GM19193 (cell line): ENCODE data around the gene RALA.

Experiments
- POLR2A ChIP-seq: IDR thresholded peaks from 4 replicates; pipeline ENCODE4 v1.6.1; 2011; ENCODE audit not compliant: insufficient read depth, insufficient read length; ENCODE audit errors: extremely low read depth

The RALA gene

DNA sequence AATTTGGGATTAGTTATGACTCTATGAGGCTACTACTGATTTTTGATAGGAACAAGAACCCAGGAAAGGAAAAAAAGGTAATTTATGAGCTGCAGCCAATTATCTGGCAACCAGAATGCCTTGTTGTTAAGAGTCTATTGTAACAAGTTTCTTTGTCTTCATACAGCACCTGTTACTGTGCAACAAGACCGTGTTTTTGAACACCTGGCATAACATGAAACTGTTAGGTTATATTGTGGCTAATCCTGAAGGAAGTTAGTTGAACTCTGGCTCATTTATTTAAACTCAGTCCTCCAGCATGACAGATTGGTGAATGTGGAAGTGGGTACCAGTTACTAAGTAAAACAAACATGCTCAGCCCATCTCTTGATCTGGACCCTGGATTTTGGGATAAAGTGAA, 33.0 kb downstream of the RALA start:
- no peak for TF ChIP-seq POLR2A

DNA sequence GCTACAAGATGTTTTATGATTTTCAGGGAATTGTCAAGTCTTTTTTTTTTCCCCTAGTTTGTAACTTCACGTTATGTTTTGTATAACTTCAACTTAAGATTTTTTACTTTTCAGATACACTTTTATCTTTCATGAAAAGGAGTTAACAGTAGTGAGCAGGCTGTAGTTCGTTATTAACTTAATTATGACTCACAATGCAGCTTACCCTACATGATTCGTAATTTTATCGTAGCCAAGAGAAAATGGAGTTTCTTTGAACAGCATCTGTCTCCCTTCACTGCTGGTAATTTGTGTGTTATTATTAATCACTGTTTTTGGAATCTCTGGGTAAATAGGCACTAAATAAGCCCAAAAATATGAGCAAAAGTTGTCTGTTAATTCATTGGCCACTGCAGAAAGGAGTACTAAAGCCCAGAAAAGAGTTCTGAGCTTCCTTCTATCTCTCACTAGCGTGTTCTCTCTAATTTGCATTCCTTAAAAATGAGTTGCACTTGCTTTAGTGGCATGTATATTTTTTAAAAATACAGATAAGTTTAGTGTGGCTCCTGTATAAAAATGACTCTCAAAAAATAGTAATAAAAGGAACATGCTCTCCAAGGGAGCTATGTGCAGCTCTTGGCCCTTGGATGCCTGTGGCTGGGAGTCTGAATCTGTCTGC, 36.1 kb downstream of the RALA start:
- TF ChIP-seq POLR2A, result no peak

DNA sequence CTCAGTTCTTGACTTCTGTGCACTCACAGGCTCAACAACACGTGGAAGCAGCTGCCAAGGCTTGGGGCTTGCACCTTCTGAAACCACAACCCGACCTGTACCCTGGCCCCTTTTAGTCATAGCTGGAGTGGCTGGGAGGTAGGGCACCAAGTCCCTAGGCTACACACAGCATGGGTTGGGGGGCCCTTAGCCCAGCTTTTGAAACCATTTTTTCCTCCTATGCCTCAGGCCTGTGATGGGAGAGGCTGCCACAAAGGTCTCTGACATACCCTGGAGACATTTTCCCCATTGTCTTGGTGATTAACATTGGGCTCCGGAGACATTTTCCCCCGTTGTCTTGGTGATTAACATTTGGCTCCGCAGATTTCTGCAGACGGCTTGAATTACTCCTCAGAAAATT, 38.6 kb downstream of the RALA start:
- TF ChIP-seq POLR2A, result no peak

DNA sequence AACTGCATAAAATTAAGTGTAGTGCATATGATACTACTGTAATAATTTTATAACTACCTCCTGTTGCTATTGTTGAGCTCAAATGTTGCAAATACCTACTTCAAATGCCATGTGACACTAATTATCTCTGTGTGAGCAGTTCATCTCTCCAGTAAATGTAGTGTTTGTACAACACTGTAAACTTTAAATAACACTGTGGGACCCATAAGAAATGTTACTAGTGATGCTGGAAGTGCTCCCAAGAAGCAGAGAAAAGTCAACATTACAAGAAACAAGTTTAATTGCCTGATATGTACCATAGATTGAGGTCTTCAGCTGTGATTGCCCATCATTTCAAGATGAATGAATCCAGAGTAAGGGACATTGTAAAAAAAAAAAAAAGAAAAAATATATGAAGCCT, 39.9 kb downstream of the RALA start:
- no peak for TF ChIP-seq POLR2A

DNA sequence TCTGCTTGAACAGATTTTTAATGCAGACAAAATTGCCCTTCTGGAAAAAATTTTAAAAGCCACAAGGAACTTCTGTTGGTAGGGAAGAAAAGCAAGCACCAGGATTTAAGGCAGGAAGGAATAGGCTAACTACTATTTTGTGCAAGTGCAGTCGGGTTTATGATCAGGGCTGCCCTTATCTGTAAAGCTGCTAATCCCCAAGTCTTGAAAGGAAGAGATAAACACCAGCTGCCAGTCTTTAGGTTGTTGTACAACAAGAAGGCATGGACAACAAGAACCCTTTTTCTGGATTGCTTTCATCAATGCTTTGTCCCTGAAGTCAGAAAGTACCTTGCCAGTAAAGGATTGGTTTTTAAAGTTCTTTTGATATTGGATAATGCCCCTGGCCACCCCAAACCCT, 40.7 kb downstream of the RALA start:
- TF ChIP-seq POLR2A, result no peak

DNA sequence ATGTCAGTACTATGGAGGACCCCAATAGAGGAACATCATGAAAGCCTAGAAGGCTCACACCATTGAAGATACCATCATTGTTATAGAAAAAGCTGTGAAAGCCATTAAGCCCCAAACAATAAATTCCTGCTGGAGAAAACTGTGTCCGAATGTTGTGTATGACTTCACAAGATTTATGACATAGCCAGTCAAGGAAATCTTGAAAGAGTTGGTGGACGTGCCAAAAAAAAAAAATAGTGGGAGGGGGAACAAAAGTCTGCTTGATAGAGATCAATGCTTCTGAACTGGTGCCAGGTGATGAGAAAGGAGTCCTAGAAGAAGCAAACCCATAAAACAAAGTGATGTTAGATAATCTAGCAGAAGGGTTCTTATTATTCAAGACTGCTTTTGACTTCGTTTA, 41.2 kb downstream of the RALA start:
- TF ChIP-seq POLR2A, result no peak

DNA sequence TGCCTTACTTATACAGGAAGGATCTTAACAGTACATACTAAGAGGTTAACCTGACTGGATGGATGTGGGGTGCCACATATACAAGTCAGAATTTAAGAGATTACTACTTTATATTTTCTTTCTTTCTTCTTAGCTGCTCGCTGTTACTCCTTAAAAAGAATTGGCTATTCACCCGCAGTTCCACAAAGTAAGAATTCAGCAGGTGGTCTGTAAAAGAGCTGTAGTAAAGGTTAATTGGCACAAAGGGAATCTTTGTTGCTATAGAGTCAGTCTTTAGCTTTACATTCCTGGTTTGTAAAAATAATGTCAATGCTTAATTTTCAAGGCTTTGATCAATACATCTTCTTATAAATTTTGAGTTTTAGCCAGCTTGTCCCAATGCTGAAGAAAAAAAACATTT, 43.2 kb downstream of the RALA start:
- no peak for TF ChIP-seq POLR2A

DNA sequence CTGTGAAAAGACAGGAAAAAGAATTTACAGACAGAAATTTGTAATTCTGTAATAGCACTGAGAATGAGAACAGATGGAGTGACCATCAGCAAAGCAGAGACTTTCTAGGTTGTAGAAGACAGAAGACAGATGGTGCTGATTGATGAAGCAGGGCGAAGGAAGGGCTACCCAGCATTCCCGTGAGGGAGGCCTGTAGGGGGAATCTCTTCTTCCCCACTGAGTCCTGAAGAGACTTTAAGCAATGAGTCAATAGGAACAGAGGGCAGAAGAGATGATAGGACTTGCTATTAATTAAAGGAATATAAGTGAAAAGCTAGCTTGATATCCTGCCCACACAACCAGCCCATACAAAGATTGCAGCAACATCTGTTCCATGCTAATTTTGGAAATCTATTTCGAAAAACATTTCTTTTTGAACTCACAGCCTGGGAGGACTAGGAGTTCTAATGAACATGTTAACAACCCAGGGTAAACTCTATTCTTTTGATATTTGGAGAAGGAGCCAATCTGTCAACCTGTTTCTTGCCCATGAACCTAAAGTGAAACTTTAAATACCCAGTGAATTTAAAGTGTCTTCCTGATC, 44.1 kb downstream of the RALA start:
- TF ChIP-seq POLR2A, result no peak

DNA sequence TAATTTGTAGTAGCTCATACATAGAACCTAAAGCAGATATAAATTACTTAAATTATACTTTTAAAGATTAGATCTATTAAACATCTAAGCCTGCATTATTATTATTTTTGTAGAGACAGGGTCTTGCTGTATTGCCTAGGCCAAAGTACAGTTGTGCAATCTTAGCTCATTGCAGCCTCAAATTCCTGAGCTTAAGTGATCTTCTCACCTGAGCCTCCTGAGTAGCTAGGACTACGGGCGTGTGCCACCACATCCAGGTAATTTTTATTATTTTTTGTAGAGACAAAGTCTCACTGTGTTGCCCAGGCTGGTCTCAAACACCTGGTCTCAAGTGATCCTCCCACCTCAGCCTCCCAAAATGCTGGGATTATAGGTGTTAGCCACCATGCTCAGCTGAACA, 46.7 kb downstream of the RALA start:
- TF ChIP-seq POLR2A, result no peak

DNA sequence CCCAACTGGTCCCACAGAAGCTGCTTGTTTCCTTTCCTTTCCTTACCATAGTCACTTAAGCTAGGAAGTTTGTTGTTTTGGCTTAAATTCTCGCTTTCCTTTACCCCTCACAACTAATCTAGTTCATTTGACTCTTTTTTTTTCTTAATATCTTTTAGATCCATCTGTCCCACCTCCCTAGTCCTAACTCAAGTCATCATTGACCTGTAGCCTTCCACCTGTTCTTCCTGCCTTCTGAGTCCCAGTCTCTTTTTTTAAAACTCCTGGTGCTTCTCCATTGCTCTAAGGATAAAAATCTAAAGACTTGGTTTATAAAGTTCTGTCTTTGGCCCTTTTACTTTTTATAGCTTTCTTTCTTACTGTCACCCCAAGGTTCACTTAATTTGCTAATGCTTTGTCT, 47.6 kb downstream of the RALA start:
- no peak for TF ChIP-seq POLR2A

DNA sequence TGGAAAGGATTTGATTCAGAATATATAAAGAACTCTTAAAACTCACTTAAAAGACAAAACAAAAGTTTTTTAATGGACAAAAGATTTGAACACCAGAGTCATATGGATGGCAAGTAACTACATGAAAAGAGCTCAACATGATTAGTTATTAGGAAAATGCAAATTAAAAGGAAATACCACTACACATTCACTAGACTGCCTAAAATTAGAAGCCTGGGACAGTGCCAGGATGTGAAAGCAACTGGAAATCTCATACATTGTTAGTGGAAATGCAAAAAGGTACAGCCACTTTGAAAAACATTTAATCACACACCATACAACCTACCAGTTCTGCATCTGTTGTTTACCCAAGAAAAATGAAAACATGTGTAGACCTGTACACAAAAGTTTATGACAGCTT, 48.8 kb downstream of the RALA start:
- no peak for TF ChIP-seq POLR2A

DNA sequence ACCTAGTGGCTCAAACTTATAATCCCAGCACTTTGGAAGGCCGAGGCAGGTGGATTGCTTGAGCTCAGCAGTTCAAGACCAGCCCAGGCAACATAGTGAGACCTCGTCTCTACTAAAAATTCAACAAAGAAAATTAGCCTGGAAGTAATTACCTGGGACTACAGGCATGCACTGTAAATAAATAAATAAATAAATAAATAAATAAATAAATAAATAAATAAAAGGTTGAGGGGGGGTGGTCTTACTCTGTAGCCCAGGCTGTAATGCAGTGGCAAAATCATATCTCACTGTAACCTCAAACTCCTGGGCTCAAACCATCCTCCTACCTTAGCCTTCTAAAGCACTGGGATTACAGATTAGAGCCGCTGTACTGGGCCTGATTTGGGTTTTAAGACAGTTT, 50.5 kb downstream of the RALA start:
- TF ChIP-seq POLR2A, result no peak

DNA sequence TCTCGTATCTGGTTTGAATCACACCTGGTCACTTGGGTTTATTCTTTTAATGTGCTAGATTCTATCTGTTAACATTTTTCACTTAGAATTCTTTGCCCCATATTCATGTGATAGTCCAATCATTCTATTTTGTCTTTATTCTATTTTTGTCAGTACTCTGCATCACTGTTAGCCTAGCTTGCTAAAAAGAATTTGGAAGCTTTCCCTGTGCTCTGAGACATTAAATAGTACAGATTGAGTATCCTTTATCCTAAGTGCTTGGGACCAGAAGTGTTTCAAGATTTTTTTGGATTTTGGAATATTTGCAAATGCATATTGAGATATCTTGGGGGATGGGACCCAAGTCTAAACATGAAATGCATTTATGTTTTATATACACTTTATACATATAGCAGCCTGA, 51.0 kb downstream of the RALA start:
- no peak for TF ChIP-seq POLR2A

DNA sequence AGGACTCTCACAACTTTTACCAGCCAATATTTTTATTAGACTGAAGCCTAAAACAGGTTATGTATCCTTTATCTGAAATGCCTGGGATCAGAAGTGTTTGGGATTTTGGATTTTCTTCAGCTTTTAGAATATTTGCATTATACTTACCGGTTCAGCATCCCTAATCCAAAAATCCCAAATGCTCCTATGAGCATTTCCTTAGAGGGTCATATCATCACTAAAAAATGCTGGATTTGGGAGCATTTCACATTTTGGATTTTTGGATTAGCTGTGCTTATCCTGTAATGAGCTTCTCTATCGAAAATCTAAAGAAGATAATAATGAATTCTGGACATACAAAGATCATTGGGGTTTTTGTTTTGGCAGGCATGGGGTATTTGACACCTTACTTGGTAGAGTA, 53.0 kb downstream of the RALA start:
- TF ChIP-seq POLR2A, result no peak

DNA sequence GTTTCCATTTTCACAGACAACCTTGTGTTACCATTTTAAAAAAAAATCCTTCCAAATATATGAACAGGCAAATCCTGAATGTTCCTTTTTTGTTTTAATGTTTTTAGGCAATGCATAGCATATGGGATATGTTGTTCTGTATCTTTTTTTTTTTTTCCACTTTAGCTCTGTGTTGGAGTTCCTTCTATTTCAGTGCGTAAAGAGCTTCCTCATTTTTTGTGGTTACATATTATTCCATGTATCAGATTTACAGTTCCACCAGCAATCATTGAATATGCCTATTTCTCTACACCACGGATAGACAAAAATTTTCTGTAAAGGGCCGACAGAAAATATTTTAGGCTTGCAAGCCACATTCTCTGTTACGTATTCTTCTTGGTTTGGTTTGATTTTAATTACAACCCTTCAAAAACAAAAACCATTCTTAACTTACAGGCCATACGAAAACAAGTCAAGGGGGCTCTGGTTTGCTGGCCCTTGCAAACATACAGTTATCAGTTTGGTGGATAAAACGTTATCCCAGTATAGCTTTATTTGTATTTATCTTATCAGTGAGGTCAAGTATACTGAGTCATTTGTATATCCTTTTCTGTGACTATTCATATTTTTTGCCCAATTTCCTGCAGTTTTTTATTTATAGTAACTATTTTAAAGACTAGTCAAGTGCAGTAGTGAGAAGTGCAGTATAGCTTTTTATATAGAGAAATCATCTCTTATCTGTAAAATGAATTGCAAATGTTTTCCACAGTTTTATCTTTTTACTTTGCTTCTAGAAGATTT, 55.7 kb downstream of the RALA start:
- no peak for TF ChIP-seq POLR2A

DNA sequence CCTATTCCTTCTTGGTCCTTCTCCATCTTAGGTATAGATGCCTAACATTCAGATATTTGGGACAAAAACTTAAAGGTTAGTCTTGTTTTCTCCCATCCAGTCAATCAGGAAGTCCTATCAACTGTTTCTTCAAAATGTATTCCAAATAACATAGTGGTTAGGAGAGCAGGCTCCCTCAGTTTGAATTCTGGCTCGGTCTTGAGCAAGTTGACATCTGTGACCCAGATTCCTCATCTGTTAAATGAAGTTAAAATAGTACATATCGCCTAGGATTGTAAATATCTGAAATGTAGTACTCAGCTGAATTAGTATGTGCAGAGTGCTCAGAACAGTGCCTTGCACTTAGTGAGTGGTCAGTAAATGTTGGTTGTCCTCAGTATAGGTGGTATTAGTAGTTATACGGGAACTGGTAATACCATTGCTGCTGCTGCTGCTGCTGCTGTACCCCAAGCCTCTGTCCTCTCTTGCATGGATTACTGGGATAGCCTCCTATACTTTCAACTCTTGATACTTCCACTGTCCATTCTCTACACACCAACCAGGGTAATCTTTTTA, 58.6 kb downstream of the RALA start:
- no peak for TF ChIP-seq POLR2A
